Measurements from ENCODE around the gene SLC37A3. TPM values are rescaled to one million over a fixed set of nuclear protein-coding genes. Genes with fewer than 3 reads are reported as not detected.

Gene SLC37A3
- total and polyA plus RNA-seq, 2 of the 13 experiments (the other 11 are each of a cell fraction or from before 2014, with no cell fraction given), result 21.3 to 27.9 TPM

GRCh38 chr7:140310337-140311002 is 87.9 kb downstream of the SLC37A3 start (continued):
- TF ChIP-seq MED1 (CRISPR knock-in tag; IDR thresholded peaks at IDR 0.05) (peak; percentile 48), KMT2A (CRISPR knock-in tag; IDR thresholded peaks at IDR 0.05) (no peak), ZNF451 (CRISPR knock-in tag; IDR thresholded peaks at IDR 0.05) (no peak), NFE2 (CRISPR knock-in tag; IDR thresholded peaks at IDR 0.05) (no peak), ZNF879 (CRISPR knock-in tag; IDR thresholded peaks at IDR 0.05) (no peak), YY1 (IDR thresholded peaks at IDR 0.05; ENCODE audit: insufficient read depth, insufficient replicate concordance, low read depth, low read length) (no peak), ISL2 (CRISPR knock-in tag; IDR thresholded peaks at IDR 0.05) (peak; percentile 73), ZNF337 (CRISPR knock-in tag; IDR thresholded peaks at IDR 0.05; ENCODE audit: borderline replicate concordance, low read depth) (no peak), ZFP82 (CRISPR knock-in tag; IDR thresholded peaks at IDR 0.05; ENCODE audit: borderline replicate concordance) (no peak), HNRNPLL (IDR thresholded peaks at IDR 0.05; ENCODE audit: low read depth, low read length, poor library complexity, severe bottlenecking) (no peak), SRSF4 (IDR thresholded peaks at IDR 0.05; ENCODE audit: low read depth, low read length, poor library complexity, severe bottlenecking) (no peak), ZNF562 (CRISPR knock-in tag; IDR thresholded peaks at IDR 0.05; ENCODE audit: borderline replicate concordance) (no peak), ZNF205 (CRISPR knock-in tag; IDR thresholded peaks at IDR 0.05) (no peak), KLF12 (CRISPR knock-in tag; IDR thresholded peaks at IDR 0.05; ENCODE audit: borderline replicate concordance) (no peak), BATF2 (CRISPR knock-in tag; IDR thresholded peaks at IDR 0.05) (no peak), PCBP1 (IDR thresholded peaks at IDR 0.05; ENCODE audit: borderline replicate concordance, low read depth, low read length) (no peak), MAFG (CRISPR knock-in tag; IDR thresholded peaks at IDR 0.05) (no peak), RBM22 (optimal IDR thresholded peaks at IDR 0.05; ENCODE audit: low read length) (no peak), ZNF652 (CRISPR knock-in tag; IDR thresholded peaks at IDR 0.05; ENCODE audit: borderline replicate concordance, low read depth) (no peak), ARID2 (CRISPR knock-in tag; IDR thresholded peaks at IDR 0.05; ENCODE audit: borderline replicate concordance) (no peak), ZNF598 (CRISPR knock-in tag; IDR thresholded peaks at IDR 0.05; ENCODE audit: borderline replicate concordance) (no peak), RFX5 (IDR thresholded peaks at IDR 0.05; ENCODE audit: low read depth, low read length) (no peak), ZFAT (CRISPR knock-in tag; conservative IDR thresholded peaks at IDR 0.05) (no peak), SP1 (IDR thresholded peaks at IDR 0.05) (no peak), SP1 (CRISPR knock-in tag; IDR thresholded peaks at IDR 0.05) (no peak), ZNF354B (CRISPR knock-in tag; IDR thresholded peaks at IDR 0.05) (no peak)
- TF ChIP-seq, protein P1, sequence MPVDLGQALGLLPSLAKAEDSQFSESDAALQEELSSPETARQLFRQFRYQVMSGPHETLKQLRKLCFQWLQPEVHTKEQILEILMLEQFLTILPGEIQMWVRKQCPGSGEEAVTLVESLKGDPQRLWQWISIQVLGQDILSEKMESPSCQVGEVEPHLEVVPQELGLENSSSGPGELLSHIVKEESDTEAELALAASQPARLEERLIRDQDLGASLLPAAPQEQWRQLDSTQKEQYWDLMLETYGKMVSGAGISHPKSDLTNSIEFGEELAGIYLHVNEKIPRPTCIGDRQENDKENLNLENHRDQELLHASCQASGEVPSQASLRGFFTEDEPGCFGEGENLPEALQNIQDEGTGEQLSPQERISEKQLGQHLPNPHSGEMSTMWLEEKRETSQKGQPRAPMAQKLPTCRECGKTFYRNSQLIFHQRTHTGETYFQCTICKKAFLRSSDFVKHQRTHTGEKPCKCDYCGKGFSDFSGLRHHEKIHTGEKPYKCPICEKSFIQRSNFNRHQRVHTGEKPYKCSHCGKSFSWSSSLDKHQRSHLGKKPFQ (CRISPR knock-in tag; IDR thresholded peaks at IDR 0.05; ENCODE audit: insufficient replicate concordance), result no peak
- TF ChIP-seq, protein P2, sequence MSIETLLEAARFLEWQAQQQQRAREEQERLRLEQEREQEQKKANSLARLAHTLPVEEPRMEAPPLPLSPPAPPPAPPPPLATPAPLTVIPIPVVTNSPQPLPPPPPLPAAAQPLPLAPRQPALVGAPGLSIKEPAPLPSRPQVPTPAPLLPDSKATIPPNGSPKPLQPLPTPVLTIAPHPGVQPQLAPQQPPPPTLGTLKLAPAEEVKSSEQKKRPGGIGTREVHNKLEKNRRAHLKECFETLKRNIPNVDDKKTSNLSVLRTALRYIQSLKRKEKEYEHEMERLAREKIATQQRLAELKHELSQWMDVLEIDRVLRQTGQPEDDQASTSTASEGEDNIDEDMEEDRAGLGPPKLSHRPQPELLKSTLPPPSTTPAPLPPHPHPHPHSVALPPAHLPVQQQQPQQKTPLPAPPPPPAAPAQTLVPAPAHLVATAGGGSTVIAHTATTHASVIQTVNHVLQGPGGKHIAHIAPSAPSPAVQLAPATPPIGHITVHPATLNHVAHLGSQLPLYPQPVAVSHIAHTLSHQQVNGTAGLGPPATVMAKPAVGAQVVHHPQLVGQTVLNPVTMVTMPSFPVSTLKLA (IDR thresholded peaks at IDR 0.05), result no peak

Data from HepG2 (cell line).